Thoracic aorta (tissue), 2 donors: ENCODE measurements around the gene LOX. TPM values are rescaled to one million over a fixed set of nuclear protein-coding genes. Genes with fewer than 3 reads are reported as not detected.

Source experiments
- ATAC-seq: fragments of 150-250 bp; one replicate; pipeline ENCODE4 v1.8.0; 2017; ENCODE audit warnings: low read depth; ENCODE audit not compliant: insufficient number of reproducible peaks, low FRiP score
- DNase-seq: peaks from one replicate; pipeline ENCODE4 v3.0.0-alpha.2; 2020; ENCODE audit warnings: low spot score
- H3K27ac ChIP-seq, 2 donors: fragments of 200-600 bp; sonication (generic); 1 replicate in 1 of 2; 2 replicates in 1 of 2; pipeline ENCODE4 v1.5.1; 2016; ENCODE audit warnings: mild to moderate bottlenecking in 2 of 2, moderate library complexity in 2 of 2
- H3K27me3 ChIP-seq: fragments of 200-600 bp; sonication (generic); replicated peaks from 2 replicates; pipeline ENCODE4 v1.6.0; 2016; ENCODE audit warnings: mild to moderate bottlenecking; ENCODE audit not compliant: insufficient read depth
- H3K36me3 ChIP-seq: fragments of 200-600 bp; sonication (generic); one replicate; pipeline ENCODE4 v1.5.1; 2016
- H3K4me1 ChIP-seq, 2 donors: fragments of 200-600 bp; sonication (generic); 1 replicate in 1 of 2; 2 replicates in 1 of 2; pipeline versions ENCODE4 v1.5.1 to v1.6.0; 2016; ENCODE audit warnings: low read depth in 2 of 2, mild to moderate bottlenecking in 1 of 2; ENCODE audit not compliant: control insufficient read depth in 1 of 2
- H3K4me3 ChIP-seq: fragments of 200-600 bp; sonication (generic); 2 replicates; pipeline ENCODE4 v1.5.1; 2016; ENCODE audit warnings: mild to moderate bottlenecking
- H3K9me3 ChIP-seq: fragments of 200-600 bp; sonication (generic); 2 replicates; pipeline ENCODE4 v1.5.1; 2016
- CTCF ChIP-seq: fragments of 200-600 bp; sonication (generic); IDR thresholded peaks from one replicate; pipeline ENCODE4 v1.5.1; 2019; ENCODE audit warnings: antibody characterized with exemption
- total RNA-seq, 2 donors: library from RNA; depleted of rRNA; stranded (reverse); fragments of >200 nt; gene quantifications; one replicate each; pipeline versions ENCODE4 v1.1.0 to v1.2.3, GENCODE V29; 2016

The LOX gene
- total RNA-seq, 2 donors from 2014 or later: 32.9 to 65.2 TPM

- TF ChIP-seq CTCF: no peak
- no peak for DNase-seq
- Histone ChIP-seq H3K4me3 (no peak overlapping the region), H3K4me1 (no peaks in the 10 kb centered on the region), H3K27me3 (no peaks in the 10 kb centered on the region), H3K27ac (no peak overlapping the region), H3K9me3 (no peaks in the 10 kb centered on the region), H3K36me3 (no peaks in the 10 kb centered on the region)
- ATAC-seq: no peak
These were observed 24.6 kb downstream of the LOX start for GRCh38 chr5:122053181-122054109.

- H3K4me1 ChIP-seq: no peaks in the 10 kb centered on the region
- ATAC-seq (no peak), DNase-seq (no peak)
- no peak overlapping the region for H3K4me3 ChIP-seq
- H3K27me3 ChIP-seq: no peaks in the 10 kb centered on the region
- no peak overlapping the region for H3K27ac ChIP-seq
- no peaks in the 10 kb centered on the region for H3K36me3 ChIP-seq
- no peaks in the 10 kb centered on the region for H3K9me3 ChIP-seq
- TF ChIP-seq CTCF: no peak
These were observed 26.5 kb downstream of the LOX start for GRCh38 chr5:122051569-122051968.

DNA sequence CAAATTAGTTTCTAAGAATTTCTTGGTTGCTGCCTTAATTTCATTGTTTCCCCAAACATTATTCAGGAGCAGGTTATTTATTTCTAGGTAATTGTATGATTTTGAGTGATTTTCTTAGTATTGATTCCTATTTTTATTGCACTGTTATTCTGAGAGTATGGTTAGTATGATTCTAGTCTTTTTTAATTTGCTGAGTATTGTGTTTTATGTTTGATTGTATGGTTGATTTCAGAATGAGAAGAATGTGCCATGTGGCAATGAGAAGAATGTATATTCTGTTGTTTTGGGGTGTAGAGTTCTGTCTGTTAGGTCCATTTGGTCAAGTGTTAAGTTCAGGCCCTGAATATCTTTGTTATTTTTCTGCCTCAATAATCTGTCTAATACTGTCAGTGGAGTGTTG, 27.1 kb downstream of the LOX start:
- TF ChIP-seq CTCF: no peak
- DNase-seq (no peak), ATAC-seq (no peak)
- Histone ChIP-seq H3K27me3 (no peaks in the 10 kb centered on the region), H3K36me3 (no peaks in the 10 kb centered on the region), H3K4me3 (no peak overlapping the region), H3K9me3 (no peaks in the 10 kb centered on the region), H3K27ac (no peak overlapping the region), H3K4me1 (no peaks in the 10 kb centered on the region)

GRCh38 chr5:122040636-122041302, 37.3 kb downstream of the LOX start:
- Histone ChIP-seq H3K36me3 (no peaks in the 10 kb centered on the region), H3K9me3 (no peaks in the 10 kb centered on the region)
- ATAC-seq: no peak

More at GRCh38 chr5:122040636-122041302, 37.3 kb downstream of the LOX start:
- Histone ChIP-seq H3K4me3 (no peak overlapping the region), H3K27me3 (no peaks in the 10 kb centered on the region), H3K27ac (no peak overlapping the region), H3K4me1 (no peaks in the 10 kb centered on the region)
- DNase-seq: no peak
- no peak for TF ChIP-seq CTCF
